WTC11 (cell line): ENCODE results near the gene PEX1. TPM values are rescaled to one million over a fixed set of nuclear protein-coding genes. Genes with fewer than 3 reads are reported as not detected.

Experiments
- ATAC-seq: fragments of 200-7000 bp; cut with Tn5 transposase; 2 replicates; pipeline ENCODE4 v1.10.0; 2021; ENCODE audit warnings: mild to moderate bottlenecking, moderate library complexity
- CTCF ChIA-PET: fragments of 300-600 bp; sonication (Branson Sonifier 250); formaldehyde crosslinking; loops from one replicate; lab custom pipeline; 2021; ENCODE audit warnings: antibody characterized with exemption; lab: Charles Lee
- POLR2A ChIA-PET: fragments of 350-600 bp; sonication (Branson Sonifier 250); formaldehyde crosslinking; loops from one replicate; lab custom pipeline; 2021; ENCODE audit warnings: antibody characterized with exemption; lab: Charles Lee
- DNase-seq: peaks from one replicate; pipeline ENCODE4 v3.0.0; 2021; ENCODE audit warnings: low spot score
- H3K27ac Mint-ChIP-seq: 2 replicates; pipeline ENCODE4 v1.8.0; 2021; ENCODE audit warnings: mixed read lengths
- H3K27me3 Mint-ChIP-seq: 2 replicates; pipeline ENCODE4 v1.8.0; 2021; ENCODE audit warnings: low read depth, mild to moderate bottlenecking, moderate library complexity, mixed read lengths
- H3K36me3 Mint-ChIP-seq: 2 replicates; pipeline ENCODE4 v1.8.0; 2021; ENCODE audit warnings: mixed read lengths
- H3K4me1 Mint-ChIP-seq: 2 replicates; pipeline ENCODE4 v1.8.0; 2022; ENCODE audit warnings: mixed read lengths
- H3K4me3 Mint-ChIP-seq: 2 replicates; pipeline ENCODE4 v1.8.0; 2021; ENCODE audit warnings: mild to moderate bottlenecking, moderate library complexity, mixed read lengths
- H3K9me3 Mint-ChIP-seq: 2 replicates; pipeline ENCODE4 v1.8.0; 2021; ENCODE audit warnings: mixed read lengths
- CREM ChIP-seq: sonication (generic); formaldehyde crosslinking; IDR thresholded peaks from 2 replicates; pipeline ENCODE4 v1.8.1; 2022; ENCODE audit warnings: mild to moderate bottlenecking, missing genetic modification reagents, moderate library complexity
- EMX1 ChIP-seq: fragments of 250-450 bp; sonication (Bioruptor Pico); IDR thresholded peaks from 2 replicates; pipeline ENCODE4 v1.8.0; 2021; ENCODE audit warnings: mild to moderate bottlenecking
- GRHL2 ChIP-seq: fragments of 250-450 bp; sonication (Bioruptor Pico); IDR thresholded peaks from 2 replicates; pipeline ENCODE4 v1.8.0; 2022; ENCODE audit warnings: mild to moderate bottlenecking, moderate library complexity; ENCODE audit not compliant: insufficient replicate concordance, severe bottlenecking
- NR2C2 ChIP-seq: sonication (generic); formaldehyde crosslinking; IDR thresholded peaks from 2 replicates; pipeline ENCODE4 v1.8.0; 2022; ENCODE audit warnings: mild to moderate bottlenecking, missing genetic modification reagents
- RORB ChIP-seq: fragments of 250-450 bp; sonication (Bioruptor Pico); IDR thresholded peaks from 2 replicates; pipeline ENCODE4 v1.9.0; 2021; ENCODE audit warnings: mild to moderate bottlenecking
- SMAD4 ChIP-seq: sonication (generic); formaldehyde crosslinking; IDR thresholded peaks from 2 replicates; pipeline ENCODE4 v1.8.0; 2022; ENCODE audit warnings: mild to moderate bottlenecking, missing genetic modification reagents
- ZNF138 ChIP-seq: sonication (generic); formaldehyde crosslinking; conservative IDR thresholded peaks from 2 replicates; pipeline ENCODE4 v1.8.1; 2022; ENCODE audit warnings: mild to moderate bottlenecking, moderate library complexity, missing genetic modification reagents
- ZNF317 ChIP-seq: sonication (generic); formaldehyde crosslinking; IDR thresholded peaks from 2 replicates; pipeline ENCODE4 v1.8.1; 2023; ENCODE audit warnings: low read depth, mild to moderate bottlenecking, moderate library complexity, missing genetic modification reagents, borderline replicate concordance
- total RNA-seq: library from RNA; stranded (reverse); gene quantifications from 3 replicates; pipeline ENCODE4 v1.2.3, GENCODE V29; 2021
- TF ChIP-seq, protein P1 (sequence below): fragments of 200-600 bp; IDR thresholded peaks from 2 replicates; pipeline ENCODE4 v1.8.0; 2022; ENCODE audit warnings: antibody characterized with exemption
- TF ChIP-seq, protein P2 (sequence below): sonication (generic); formaldehyde crosslinking; IDR thresholded peaks from 2 replicates; pipeline ENCODE4 v1.8.1; 2023; ENCODE audit warnings: mild to moderate bottlenecking, moderate library complexity, missing genetic modification reagents
- TF ChIP-seq, protein P3 (sequence below): sonication (generic); formaldehyde crosslinking; IDR thresholded peaks from 2 replicates; pipeline ENCODE4 v1.8.0; 2022; ENCODE audit warnings: mild to moderate bottlenecking, missing genetic modification reagents
- TF ChIP-seq, protein P4 (sequence below): fragments of 250-450 bp; sonication (Bioruptor Pico); conservative IDR thresholded peaks from 2 replicates; pipeline ENCODE4 v1.9.0; 2021; ENCODE audit warnings: mild to moderate bottlenecking
- TF ChIP-seq, protein P5 (sequence below): sonication (generic); formaldehyde crosslinking; IDR thresholded peaks from 2 replicates; pipeline ENCODE4 v1.8.1; 2023; ENCODE audit warnings: mild to moderate bottlenecking, missing genetic modification reagents
- TF ChIP-seq, protein P6 (sequence below): fragments of 250-450 bp; sonication (Bioruptor Pico); IDR thresholded peaks from 2 replicates; pipeline ENCODE4 v1.9.0; 2021; ENCODE audit warnings: moderate library complexity, mild to moderate bottlenecking, inconsistent platforms, borderline replicate concordance
- TF ChIP-seq, protein P7 (sequence below): fragments of 250-450 bp; sonication (Bioruptor Pico); IDR thresholded peaks from 2 replicates; pipeline ENCODE4 v1.9.0; 2021; ENCODE audit warnings: mild to moderate bottlenecking
- TF ChIP-seq, protein P8 (sequence below): sonication (generic); formaldehyde crosslinking; IDR thresholded peaks from 2 replicates; pipeline ENCODE4 v1.8.1; 2023; ENCODE audit warnings: mild to moderate bottlenecking, missing genetic modification reagents, borderline replicate concordance
- TF ChIP-seq, protein P9 (sequence below): sonication (generic); formaldehyde crosslinking; IDR thresholded peaks from 2 replicates; pipeline ENCODE4 v1.8.1; 2022; ENCODE audit warnings: low read depth, mild to moderate bottlenecking, moderate library complexity, missing genetic modification reagents, borderline replicate concordance
- TF ChIP-seq, protein P10 (sequence below): sonication (generic); formaldehyde crosslinking; IDR thresholded peaks from 2 replicates; pipeline ENCODE4 v1.8.1; 2022; ENCODE audit warnings: mild to moderate bottlenecking, moderate library complexity, missing genetic modification reagents

PEX1 gene
- total RNA-seq, 1 experiment from 2014 or later, result 24.9 TPM

DNA sequence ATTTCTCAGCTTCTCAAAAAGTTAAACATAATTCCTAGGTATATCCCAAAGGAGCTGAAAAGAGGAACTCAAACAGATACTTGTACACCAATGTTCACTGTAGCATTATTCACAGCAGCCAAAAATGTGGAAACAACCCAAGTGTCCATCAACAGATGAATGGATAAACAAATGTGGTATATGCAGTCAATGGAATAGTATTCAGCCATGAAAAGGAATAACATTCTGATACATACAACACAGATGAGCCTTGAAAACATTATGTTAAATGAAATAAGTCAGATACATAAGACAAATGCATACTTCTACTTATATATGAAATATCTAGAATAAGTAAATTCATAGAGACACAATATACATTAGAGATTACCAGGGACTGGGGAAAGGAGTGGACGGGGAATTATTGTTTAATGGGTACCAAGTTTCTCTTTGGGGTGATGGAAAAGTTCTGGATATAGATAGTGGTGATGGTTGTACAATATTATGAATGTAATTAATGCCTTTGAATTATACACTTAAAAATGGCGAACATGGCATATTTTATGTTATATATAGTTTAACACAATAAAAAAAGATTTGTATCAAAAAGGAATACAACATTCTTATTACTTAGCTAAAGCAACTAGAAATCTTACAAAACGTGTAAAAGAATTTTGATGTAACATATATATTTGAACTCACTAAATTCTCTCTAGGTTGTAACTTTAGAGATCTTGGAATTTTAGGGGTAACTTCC is 15.0 kb downstream of the PEX1 start:
- H3K9me3 Mint-ChIP-seq, result 0 out of 2 replicates have a peak, but pooled peaks cover 6% of the 10 kb centered on the region
- ChIA-PET CTCF (no interaction called here), POLR2A (interaction anchor here (0.6 kb wide), 1 partner anchor 51 kb away, joined by 3 read pairs; no protein-coding TSS in a partner anchor)
- H3K27me3 Mint-ChIP-seq, result no peaks in the 10 kb centered on the region
- no peak overlapping the region for H3K4me3 Mint-ChIP-seq
- H3K36me3 Mint-ChIP-seq, result peaks cover 24% of the 10 kb centered on the region
- DNase-seq, result no peak
- no peak for ATAC-seq
- H3K27ac Mint-ChIP-seq, result no peak overlapping the region
- no peaks in the 10 kb centered on the region for H3K4me1 Mint-ChIP-seq
- TF ChIP-seq CREM (CRISPR knock-in tag), result no peak
- TF ChIP-seq SMAD4 (CRISPR knock-in tag), result no peak
- no peak for TF ChIP-seq RORB (CRISPR knock-in tag)
- no peak for TF ChIP-seq GRHL2
- no peak for TF ChIP-seq ZNF138 (CRISPR knock-in tag)
- no peak for TF ChIP-seq ZNF317 (CRISPR knock-in tag)
- TF ChIP-seq, protein P1, sequence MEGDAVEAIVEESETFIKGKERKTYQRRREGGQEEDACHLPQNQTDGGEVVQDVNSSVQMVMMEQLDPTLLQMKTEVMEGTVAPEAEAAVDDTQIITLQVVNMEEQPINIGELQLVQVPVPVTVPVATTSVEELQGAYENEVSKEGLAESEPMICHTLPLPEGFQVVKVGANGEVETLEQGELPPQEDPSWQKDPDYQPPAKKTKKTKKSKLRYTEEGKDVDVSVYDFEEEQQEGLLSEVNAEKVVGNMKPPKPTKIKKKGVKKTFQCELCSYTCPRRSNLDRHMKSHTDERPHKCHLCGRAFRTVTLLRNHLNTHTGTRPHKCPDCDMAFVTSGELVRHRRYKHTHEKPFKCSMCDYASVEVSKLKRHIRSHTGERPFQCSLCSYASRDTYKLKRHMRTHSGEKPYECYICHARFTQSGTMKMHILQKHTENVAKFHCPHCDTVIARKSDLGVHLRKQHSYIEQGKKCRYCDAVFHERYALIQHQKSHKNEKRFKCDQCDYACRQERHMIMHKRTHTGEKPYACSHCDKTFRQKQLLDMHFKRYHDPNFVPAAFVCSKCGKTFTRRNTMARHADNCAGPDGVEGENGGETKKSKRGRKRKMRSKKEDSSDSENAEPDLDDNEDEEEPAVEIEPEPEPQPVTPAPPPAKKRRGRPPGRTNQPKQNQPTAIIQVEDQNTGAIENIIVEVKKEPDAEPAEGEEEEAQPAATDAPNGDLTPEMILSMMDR, result no peak
- no peak for TF ChIP-seq NR2C2 (CRISPR knock-in tag)
- TF ChIP-seq, protein P2, sequence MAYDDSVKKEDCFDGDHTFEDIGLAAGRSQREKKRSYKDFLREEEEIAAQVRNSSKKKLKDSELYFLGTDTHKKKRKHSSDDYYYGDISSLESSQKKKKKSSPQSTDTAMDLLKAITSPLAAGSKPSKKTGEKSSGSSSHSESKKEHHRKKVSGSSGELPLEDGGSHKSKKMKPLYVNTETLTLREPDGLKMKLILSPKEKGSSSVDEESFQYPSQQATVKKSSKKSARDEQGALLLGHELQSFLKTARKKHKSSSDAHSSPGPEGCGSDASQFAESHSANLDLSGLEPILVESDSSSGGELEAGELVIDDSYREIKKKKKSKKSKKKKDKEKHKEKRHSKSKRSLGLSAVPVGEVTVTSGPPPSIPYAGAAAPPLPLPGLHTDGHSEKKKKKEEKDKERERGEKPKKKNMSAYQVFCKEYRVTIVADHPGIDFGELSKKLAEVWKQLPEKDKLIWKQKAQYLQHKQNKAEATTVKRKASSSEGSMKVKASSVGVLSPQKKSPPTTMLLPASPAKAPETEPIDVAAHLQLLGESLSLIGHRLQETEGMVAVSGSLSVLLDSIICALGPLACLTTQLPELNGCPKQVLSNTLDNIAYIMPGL (CRISPR knock-in tag), result no peak
- TF ChIP-seq EMX1 (CRISPR knock-in tag), result no peak
- TF ChIP-seq, protein P3, sequence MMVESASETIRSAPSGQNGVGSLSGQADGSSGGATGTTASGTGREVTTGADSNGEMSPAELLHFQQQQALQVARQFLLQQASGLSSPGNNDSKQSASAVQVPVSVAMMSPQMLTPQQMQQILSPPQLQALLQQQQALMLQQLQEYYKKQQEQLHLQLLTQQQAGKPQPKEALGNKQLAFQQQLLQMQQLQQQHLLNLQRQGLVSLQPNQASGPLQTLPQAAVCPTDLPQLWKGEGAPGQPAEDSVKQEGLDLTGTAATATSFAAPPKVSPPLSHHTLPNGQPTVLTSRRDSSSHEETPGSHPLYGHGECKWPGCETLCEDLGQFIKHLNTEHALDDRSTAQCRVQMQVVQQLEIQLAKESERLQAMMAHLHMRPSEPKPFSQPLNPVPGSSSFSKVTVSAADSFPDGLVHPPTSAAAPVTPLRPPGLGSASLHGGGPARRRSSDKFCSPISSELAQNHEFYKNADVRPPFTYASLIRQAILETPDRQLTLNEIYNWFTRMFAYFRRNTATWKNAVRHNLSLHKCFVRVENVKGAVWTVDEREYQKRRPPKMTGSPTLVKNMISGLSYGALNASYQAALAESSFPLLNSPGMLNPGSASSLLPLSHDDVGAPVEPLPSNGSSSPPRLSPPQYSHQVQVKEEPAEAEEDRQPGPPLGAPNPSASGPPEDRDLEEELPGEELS (CRISPR knock-in tag), result no peak
- TF ChIP-seq, protein P4, sequence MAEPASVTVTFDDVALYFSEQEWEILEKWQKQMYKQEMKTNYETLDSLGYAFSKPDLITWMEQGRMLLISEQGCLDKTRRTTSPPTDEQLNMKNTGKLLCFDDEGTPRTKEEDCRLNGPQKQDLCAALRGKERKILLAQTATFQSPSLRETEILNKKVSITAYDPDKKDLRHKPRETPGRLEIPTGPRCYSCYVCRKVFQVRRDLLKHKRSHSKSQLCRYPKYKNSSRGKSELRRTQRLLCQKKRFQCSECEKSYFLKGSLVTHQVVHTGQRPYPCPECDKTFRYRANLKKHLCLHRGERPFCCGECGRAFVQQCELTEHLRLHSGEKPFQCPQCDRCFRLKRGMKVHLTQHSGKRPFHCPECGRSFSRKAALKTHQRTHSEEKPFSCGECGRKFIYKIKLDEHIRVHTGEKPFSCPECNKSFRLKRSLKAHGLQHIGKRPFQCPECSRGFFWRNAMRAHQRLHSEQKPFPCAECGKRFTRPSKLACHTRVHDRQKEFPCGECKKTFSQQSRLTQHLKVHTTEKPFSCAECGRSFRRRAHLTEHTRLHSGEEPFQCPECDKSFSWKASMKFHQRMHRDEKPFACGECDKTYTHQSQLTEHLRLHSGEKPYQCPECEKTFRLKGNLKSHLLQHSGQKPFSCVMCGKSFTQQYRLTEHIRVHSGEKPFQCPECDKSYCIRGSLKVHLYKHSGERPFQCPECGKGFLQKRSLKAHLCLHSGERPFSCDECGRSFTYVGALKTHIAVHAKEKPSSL (CRISPR knock-in tag), result no peak
- TF ChIP-seq, protein P5, sequence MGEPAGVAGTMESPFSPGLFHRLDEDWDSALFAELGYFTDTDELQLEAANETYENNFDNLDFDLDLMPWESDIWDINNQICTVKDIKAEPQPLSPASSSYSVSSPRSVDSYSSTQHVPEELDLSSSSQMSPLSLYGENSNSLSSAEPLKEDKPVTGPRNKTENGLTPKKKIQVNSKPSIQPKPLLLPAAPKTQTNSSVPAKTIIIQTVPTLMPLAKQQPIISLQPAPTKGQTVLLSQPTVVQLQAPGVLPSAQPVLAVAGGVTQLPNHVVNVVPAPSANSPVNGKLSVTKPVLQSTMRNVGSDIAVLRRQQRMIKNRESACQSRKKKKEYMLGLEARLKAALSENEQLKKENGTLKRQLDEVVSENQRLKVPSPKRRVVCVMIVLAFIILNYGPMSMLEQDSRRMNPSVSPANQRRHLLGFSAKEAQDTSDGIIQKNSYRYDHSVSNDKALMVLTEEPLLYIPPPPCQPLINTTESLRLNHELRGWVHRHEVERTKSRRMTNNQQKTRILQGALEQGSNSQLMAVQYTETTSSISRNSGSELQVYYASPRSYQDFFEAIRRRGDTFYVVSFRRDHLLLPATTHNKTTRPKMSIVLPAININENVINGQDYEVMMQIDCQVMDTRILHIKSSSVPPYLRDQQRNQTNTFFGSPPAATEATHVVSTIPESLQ (CRISPR knock-in tag), result no peak
- TF ChIP-seq, protein P6, sequence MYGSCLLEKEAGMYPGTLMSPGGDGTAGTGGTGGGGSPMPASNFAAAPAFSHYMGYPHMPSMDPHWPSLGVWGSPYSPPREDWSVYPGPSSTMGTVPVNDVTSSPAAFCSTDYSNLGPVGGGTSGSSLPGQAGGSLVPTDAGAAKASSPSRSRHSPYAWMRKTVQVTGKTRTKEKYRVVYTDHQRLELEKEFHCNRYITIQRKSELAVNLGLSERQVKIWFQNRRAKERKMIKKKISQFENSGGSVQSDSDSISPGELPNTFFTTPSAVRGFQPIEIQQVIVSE (CRISPR knock-in tag), result no peak
- TF ChIP-seq, protein P7, sequence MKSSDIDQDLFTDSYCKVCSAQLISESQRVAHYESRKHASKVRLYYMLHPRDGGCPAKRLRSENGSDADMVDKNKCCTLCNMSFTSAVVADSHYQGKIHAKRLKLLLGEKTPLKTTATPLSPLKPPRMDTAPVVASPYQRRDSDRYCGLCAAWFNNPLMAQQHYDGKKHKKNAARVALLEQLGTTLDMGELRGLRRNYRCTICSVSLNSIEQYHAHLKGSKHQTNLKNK, result no peak
- TF ChIP-seq, protein P8, sequence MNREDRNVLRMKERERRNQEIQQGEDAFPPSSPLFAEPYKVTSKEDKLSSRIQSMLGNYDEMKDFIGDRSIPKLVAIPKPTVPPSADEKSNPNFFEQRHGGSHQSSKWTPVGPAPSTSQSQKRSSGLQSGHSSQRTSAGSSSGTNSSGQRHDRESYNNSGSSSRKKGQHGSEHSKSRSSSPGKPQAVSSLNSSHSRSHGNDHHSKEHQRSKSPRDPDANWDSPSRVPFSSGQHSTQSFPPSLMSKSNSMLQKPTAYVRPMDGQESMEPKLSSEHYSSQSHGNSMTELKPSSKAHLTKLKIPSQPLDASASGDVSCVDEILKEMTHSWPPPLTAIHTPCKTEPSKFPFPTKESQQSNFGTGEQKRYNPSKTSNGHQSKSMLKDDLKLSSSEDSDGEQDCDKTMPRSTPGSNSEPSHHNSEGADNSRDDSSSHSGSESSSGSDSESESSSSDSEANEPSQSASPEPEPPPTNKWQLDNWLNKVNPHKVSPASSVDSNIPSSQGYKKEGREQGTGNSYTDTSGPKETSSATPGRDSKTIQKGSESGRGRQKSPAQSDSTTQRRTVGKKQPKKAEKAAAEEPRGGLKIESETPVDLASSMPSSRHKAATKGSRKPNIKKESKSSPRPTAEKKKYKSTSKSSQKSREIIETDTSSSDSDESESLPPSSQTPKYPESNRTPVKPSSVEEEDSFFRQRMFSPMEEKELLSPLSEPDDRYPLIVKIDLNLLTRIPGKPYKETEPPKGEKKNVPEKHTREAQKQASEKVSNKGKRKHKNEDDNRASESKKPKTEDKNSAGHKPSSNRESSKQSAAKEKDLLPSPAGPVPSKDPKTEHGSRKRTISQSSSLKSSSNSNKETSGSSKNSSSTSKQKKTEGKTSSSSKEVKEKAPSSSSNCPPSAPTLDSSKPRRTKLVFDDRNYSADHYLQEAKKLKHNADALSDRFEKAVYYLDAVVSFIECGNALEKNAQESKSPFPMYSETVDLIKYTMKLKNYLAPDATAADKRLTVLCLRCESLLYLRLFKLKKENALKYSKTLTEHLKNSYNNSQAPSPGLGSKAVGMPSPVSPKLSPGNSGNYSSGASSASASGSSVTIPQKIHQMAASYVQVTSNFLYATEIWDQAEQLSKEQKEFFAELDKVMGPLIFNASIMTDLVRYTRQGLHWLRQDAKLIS (CRISPR knock-in tag), result no peak
- TF ChIP-seq, protein P9, sequence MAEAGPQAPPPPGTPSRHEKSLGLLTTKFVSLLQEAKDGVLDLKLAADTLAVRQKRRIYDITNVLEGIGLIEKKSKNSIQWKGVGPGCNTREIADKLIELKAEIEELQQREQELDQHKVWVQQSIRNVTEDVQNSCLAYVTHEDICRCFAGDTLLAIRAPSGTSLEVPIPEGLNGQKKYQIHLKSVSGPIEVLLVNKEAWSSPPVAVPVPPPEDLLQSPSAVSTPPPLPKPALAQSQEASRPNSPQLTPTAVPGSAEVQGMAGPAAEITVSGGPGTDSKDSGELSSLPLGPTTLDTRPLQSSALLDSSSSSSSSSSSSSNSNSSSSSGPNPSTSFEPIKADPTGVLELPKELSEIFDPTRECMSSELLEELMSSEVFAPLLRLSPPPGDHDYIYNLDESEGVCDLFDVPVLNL (CRISPR knock-in tag), result no peak
- TF ChIP-seq, protein P10, sequence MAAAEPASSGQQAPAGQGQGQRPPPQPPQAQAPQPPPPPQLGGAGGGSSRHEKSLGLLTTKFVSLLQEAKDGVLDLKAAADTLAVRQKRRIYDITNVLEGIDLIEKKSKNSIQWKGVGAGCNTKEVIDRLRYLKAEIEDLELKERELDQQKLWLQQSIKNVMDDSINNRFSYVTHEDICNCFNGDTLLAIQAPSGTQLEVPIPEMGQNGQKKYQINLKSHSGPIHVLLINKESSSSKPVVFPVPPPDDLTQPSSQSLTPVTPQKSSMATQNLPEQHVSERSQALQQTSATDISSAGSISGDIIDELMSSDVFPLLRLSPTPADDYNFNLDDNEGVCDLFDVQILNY (CRISPR knock-in tag), result no peak
